Activated T-cell treated with anti-CD3 and anti-CD28 coated beads, Interleukin-2, amount 50 U/mL, for 24 hours (primary cell): Measurements from ENCODE around the gene SSTR5.

Experiments used
- DNase-seq: peaks from one replicate; pipeline ENCODE4 v3.0.0-alpha.2; 2020
- H3K27ac Mint-ChIP-seq: 2 replicates; pipeline ENCODE4 v1.8.0; 2020; ENCODE audit warnings: mild to moderate bottlenecking, mixed read lengths
- H3K27me3 Mint-ChIP-seq: 2 replicates; pipeline ENCODE4 v1.8.0; 2020; ENCODE audit warnings: mixed read lengths
- H3K36me3 Mint-ChIP-seq: 2 replicates; pipeline ENCODE4 v1.8.0; 2020; ENCODE audit warnings: low read depth, mixed read lengths
- H3K4me1 Mint-ChIP-seq: 2 replicates; pipeline ENCODE4 v1.8.0; 2020; ENCODE audit warnings: low read depth, mixed read lengths
- H3K4me3 Mint-ChIP-seq: 2 replicates; pipeline ENCODE4 v1.8.0; 2020; ENCODE audit warnings: mild to moderate bottlenecking, moderate library complexity, mixed read lengths
- H3K9me3 Mint-ChIP-seq: 2 replicates; pipeline ENCODE4 v1.8.0; 2020; ENCODE audit warnings: mixed read lengths

The SSTR5 gene

GRCh38 chr16:1116693-1117077 is 44.1 kb downstream of the SSTR5 start:
- no peaks in the 10 kb centered on the region for H3K4me1 Mint-ChIP-seq
- H3K27ac Mint-ChIP-seq, result no peak overlapping the region
- H3K4me3 Mint-ChIP-seq, result no peak overlapping the region

GRCh38 chr16:1117176-1117900 is 44.8 kb downstream of the SSTR5 start:
- Mint-ChIP-seq H3K9me3 (no peaks in the 10 kb centered on the region), H3K4me1 (no peaks in the 10 kb centered on the region), H3K4me3 (no peak overlapping the region), H3K27me3 (no peaks in the 10 kb centered on the region), H3K36me3 (no peaks in the 10 kb centered on the region), H3K27ac (no peak overlapping the region)
- no peak for DNase-seq

More at GRCh38 chr16:1116693-1117077, 44.1 kb downstream of the SSTR5 start:
- DNase-seq, result no peak
- no peaks in the 10 kb centered on the region for H3K9me3 Mint-ChIP-seq
- no peaks in the 10 kb centered on the region for H3K27me3 Mint-ChIP-seq
- H3K36me3 Mint-ChIP-seq, result no peaks in the 10 kb centered on the region

GRCh38 chr16:1117926-1118325 is 45.4 kb downstream of the SSTR5 start:
- no peaks in the 10 kb centered on the region for H3K9me3 Mint-ChIP-seq
- no peaks in the 10 kb centered on the region for H3K4me1 Mint-ChIP-seq

GRCh38 chr16:1119129-1119528 is 46.6 kb downstream of the SSTR5 start:
- H3K27ac Mint-ChIP-seq, result no peak overlapping the region
- no peaks in the 10 kb centered on the region for H3K4me1 Mint-ChIP-seq
- no peaks in the 10 kb centered on the region for H3K36me3 Mint-ChIP-seq
- no peak overlapping the region for H3K4me3 Mint-ChIP-seq
- H3K27me3 Mint-ChIP-seq, result no peaks in the 10 kb centered on the region
- H3K9me3 Mint-ChIP-seq, result no peaks in the 10 kb centered on the region
- no peak for DNase-seq

More at GRCh38 chr16:1117926-1118325, 45.4 kb downstream of the SSTR5 start:
- Mint-ChIP-seq H3K4me3 (no peak overlapping the region), H3K27me3 (no peaks in the 10 kb centered on the region), H3K27ac (no peak overlapping the region), H3K36me3 (no peaks in the 10 kb centered on the region)
- no peak for DNase-seq

- no peak overlapping the region for H3K27ac Mint-ChIP-seq
- H3K36me3 Mint-ChIP-seq, result no peaks in the 10 kb centered on the region
- no peaks in the 10 kb centered on the region for H3K9me3 Mint-ChIP-seq
- H3K4me3 Mint-ChIP-seq, result no peak overlapping the region
- DNase-seq, result no peak
- no peaks in the 10 kb centered on the region for H3K4me1 Mint-ChIP-seq
- H3K27me3 Mint-ChIP-seq, result no peaks in the 10 kb centered on the region
Observed at GRCh38 chr16:1119766-1120576, 47.4 kb downstream of the SSTR5 start.

- no peak overlapping the region for H3K27ac Mint-ChIP-seq
Observed at GRCh38 chr16:1120577-1120941, 48.0 kb downstream of the SSTR5 start.

GRCh38 chr16:1121009-1121408 is 48.5 kb downstream of the SSTR5 start:
- Mint-ChIP-seq H3K9me3 (no peaks in the 10 kb centered on the region), H3K4me3 (no peak overlapping the region), H3K27ac (no peak overlapping the region)

More at GRCh38 chr16:1120577-1120941, 48.0 kb downstream of the SSTR5 start:
- H3K9me3 Mint-ChIP-seq, result no peaks in the 10 kb centered on the region
- H3K4me1 Mint-ChIP-seq, result no peaks in the 10 kb centered on the region
- no peak for DNase-seq
- no peaks in the 10 kb centered on the region for H3K36me3 Mint-ChIP-seq
- H3K27me3 Mint-ChIP-seq, result no peaks in the 10 kb centered on the region
- no peak overlapping the region for H3K4me3 Mint-ChIP-seq

GRCh38 chr16:1121601-1122397 is 49.3 kb downstream of the SSTR5 start:
- no peaks in the 10 kb centered on the region for H3K36me3 Mint-ChIP-seq
- no peak overlapping the region for H3K27ac Mint-ChIP-seq
- H3K4me3 Mint-ChIP-seq, result no peak overlapping the region

More at GRCh38 chr16:1121009-1121408, 48.5 kb downstream of the SSTR5 start:
- H3K36me3 Mint-ChIP-seq, result no peaks in the 10 kb centered on the region
- H3K4me1 Mint-ChIP-seq, result no peaks in the 10 kb centered on the region
- H3K27me3 Mint-ChIP-seq, result no peaks in the 10 kb centered on the region
- DNase-seq, result no peak

GRCh38 chr16:1122398-1122765 is 49.8 kb downstream of the SSTR5 start:
- Mint-ChIP-seq H3K9me3 (no peaks in the 10 kb centered on the region), H3K4me1 (no peaks in the 10 kb centered on the region), H3K27ac (no peak overlapping the region), H3K27me3 (no peaks in the 10 kb centered on the region), H3K36me3 (no peaks in the 10 kb centered on the region), H3K4me3 (no peak overlapping the region)
- DNase-seq, result no peak

More at GRCh38 chr16:1121601-1122397, 49.3 kb downstream of the SSTR5 start:
- H3K4me1 Mint-ChIP-seq, result no peaks in the 10 kb centered on the region
- no peaks in the 10 kb centered on the region for H3K27me3 Mint-ChIP-seq
- DNase-seq, result no peak
- H3K9me3 Mint-ChIP-seq, result no peaks in the 10 kb centered on the region

GRCh38 chr16:1123525-1124230 is 51.1 kb downstream of the SSTR5 start:
- Mint-ChIP-seq H3K27ac (no peak overlapping the region), H3K9me3 (no peaks in the 10 kb centered on the region), H3K4me1 (no peaks in the 10 kb centered on the region), H3K4me3 (no peak overlapping the region), H3K27me3 (no peaks in the 10 kb centered on the region), H3K36me3 (no peaks in the 10 kb centered on the region)
- no peak for DNase-seq

- no peak for DNase-seq
- no peaks in the 10 kb centered on the region for H3K9me3 Mint-ChIP-seq
Observed at GRCh38 chr16:1124291-1124690, 51.7 kb downstream of the SSTR5 start.

GRCh38 chr16:1124795-1125194 is 52.2 kb downstream of the SSTR5 start:
- Mint-ChIP-seq H3K27me3 (no peaks in the 10 kb centered on the region), H3K36me3 (no peaks in the 10 kb centered on the region), H3K27ac (no peak overlapping the region), H3K9me3 (no peaks in the 10 kb centered on the region), H3K4me1 (no peaks in the 10 kb centered on the region), H3K4me3 (no peak overlapping the region)
- no peak for DNase-seq

More at GRCh38 chr16:1124291-1124690, 51.7 kb downstream of the SSTR5 start:
- H3K36me3 Mint-ChIP-seq, result no peaks in the 10 kb centered on the region
- H3K27ac Mint-ChIP-seq, result no peak overlapping the region
- H3K4me1 Mint-ChIP-seq, result no peaks in the 10 kb centered on the region
- no peak overlapping the region for H3K4me3 Mint-ChIP-seq
- no peaks in the 10 kb centered on the region for H3K27me3 Mint-ChIP-seq

- DNase-seq, result peak; percentile 42
- Mint-ChIP-seq H3K4me3 (no peak overlapping the region), H3K27ac (no peak overlapping the region), H3K36me3 (no peaks in the 10 kb centered on the region), H3K4me1 (no peaks in the 10 kb centered on the region), H3K27me3 (no peaks in the 10 kb centered on the region), H3K9me3 (no peaks in the 10 kb centered on the region)
Observed at GRCh38 chr16:1125471-1125870, 52.9 kb downstream of the SSTR5 start.

GRCh38 chr16:1126044-1126443 is 53.5 kb downstream of the SSTR5 start:
- no peak overlapping the region for H3K4me3 Mint-ChIP-seq
- no peaks in the 10 kb centered on the region for H3K36me3 Mint-ChIP-seq
- H3K27me3 Mint-ChIP-seq, result no peaks in the 10 kb centered on the region
- no peak overlapping the region for H3K27ac Mint-ChIP-seq
- H3K9me3 Mint-ChIP-seq, result no peaks in the 10 kb centered on the region
- no peaks in the 10 kb centered on the region for H3K4me1 Mint-ChIP-seq
- DNase-seq, result no peak
